Nephron (organoid): Measurements from ENCODE around the gene PRKG1.

Experiments
- H3K27ac Mint-ChIP-seq, 3 experiments: 2 replicates each; pipeline ENCODE4 v1.8.0; 2020; ENCODE audit warnings: mixed read lengths in 3 of 3, mild to moderate bottlenecking in 2 of 3, moderate library complexity in 1 of 3
- H3K27me3 Mint-ChIP-seq: 2 replicates; pipeline ENCODE4 v1.8.0; 2021; ENCODE audit warnings: low read depth, mild to moderate bottlenecking, moderate library complexity, mixed read lengths
- H3K36me3 Mint-ChIP-seq: 2 replicates; pipeline ENCODE4 v1.8.0; 2020; ENCODE audit warnings: low read depth, mixed read lengths
- H3K4me1 Mint-ChIP-seq: 2 replicates; pipeline ENCODE4 v1.8.0; 2020; ENCODE audit warnings: mixed read lengths
- H3K4me3 Mint-ChIP-seq, 3 experiments: 2 replicates each; pipeline ENCODE4 v1.8.0; 2020; ENCODE audit warnings: mild to moderate bottlenecking in 3 of 3, mixed read lengths in 3 of 3, moderate library complexity in 2 of 3
- H3K9me3 Mint-ChIP-seq: 2 replicates; pipeline ENCODE4 v1.8.0; 2020; ENCODE audit warnings: mixed read lengths
- CTCF ChIP-seq, 3 experiments: fragments of 200-600 bp; sonication (generic); IDR thresholded peaks; one replicate each; pipeline ENCODE4 v1.5.0; 2021; ENCODE audit warnings: antibody characterized with exemption in 3 of 3; ENCODE audit not compliant: unreplicated experiment in 3 of 3

Gene PRKG1

GRCh38 chr10:51724038-51724437 lies 649.8 kb downstream of the PRKG1 start:
- Mint-ChIP-seq H3K27me3 (no peaks in the 10 kb centered on the region), H3K27ac (no peak overlapping the region), H3K4me1 (peaks cover 16% of the 10 kb centered on the region), H3K4me3 (no peak overlapping the region), H3K9me3 (no peaks in the 10 kb centered on the region), H3K36me3 (no peaks in the 10 kb centered on the region)
- TF ChIP-seq CTCF (IDR thresholded peaks at IDR 0.05; ENCODE audit: unreplicated experiment in 3 of 3), result no peak

DNA sequence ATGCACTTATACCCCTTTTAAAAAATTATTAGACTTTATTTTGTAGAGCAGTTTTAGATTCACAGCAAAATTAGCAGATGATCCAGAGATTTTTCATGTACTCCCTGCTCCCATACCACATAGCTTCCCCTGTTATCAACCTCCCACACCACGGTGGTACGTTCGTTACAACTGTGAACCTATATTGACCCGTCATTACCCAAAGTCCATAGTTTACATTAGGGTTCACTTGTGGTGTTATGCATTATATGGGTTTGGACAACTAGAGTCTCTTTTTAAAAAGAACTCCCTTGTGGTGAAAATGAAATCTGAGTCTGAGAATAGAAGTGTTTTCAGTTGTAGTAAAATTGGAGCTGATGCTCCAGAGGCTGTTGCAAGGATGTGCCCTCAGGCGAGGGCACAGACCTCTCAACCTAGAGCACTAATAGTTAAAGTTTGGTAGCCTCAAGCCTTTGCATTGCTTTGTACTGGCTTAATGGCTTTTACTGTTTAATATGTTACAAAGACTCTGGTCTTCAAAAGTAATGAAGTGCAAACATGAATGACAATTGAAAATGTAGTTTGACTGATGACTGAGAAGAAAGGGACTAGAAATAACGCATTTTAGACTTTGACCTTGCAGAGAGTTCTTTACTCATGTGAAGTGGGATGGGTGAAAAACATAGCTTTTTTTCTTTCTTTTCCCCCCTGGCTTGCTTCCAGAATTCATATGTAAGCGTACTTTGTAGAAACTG lies 655.7 kb downstream of the PRKG1 start:
- no peaks in the 10 kb centered on the region for H3K9me3 Mint-ChIP-seq
- peak overlapping the region; percentile 93 to 98 (median 94) for H3K27ac Mint-ChIP-seq
- peak overlapping the region in 2 of 3 experiments; percentile 48 to 49 for H3K4me3 Mint-ChIP-seq
- H3K4me1 Mint-ChIP-seq, result peaks cover 39% of the 10 kb centered on the region
- no peaks in the 10 kb centered on the region for H3K36me3 Mint-ChIP-seq
- TF ChIP-seq CTCF (IDR thresholded peaks at IDR 0.05; ENCODE audit: unreplicated experiment in 3 of 3), result no peak
- H3K27me3 Mint-ChIP-seq, result no peaks in the 10 kb centered on the region

- H3K27me3 Mint-ChIP-seq, result no peaks in the 10 kb centered on the region
- H3K4me1 Mint-ChIP-seq, result peaks cover 42% of the 10 kb centered on the region
- H3K9me3 Mint-ChIP-seq, result no peaks in the 10 kb centered on the region
- no peaks in the 10 kb centered on the region for H3K36me3 Mint-ChIP-seq
- no peak for TF ChIP-seq CTCF (IDR thresholded peaks at IDR 0.05; ENCODE audit: unreplicated experiment in 3 of 3)
- no peak overlapping the region for H3K4me3 Mint-ChIP-seq
- peak overlapping the region in 2 of 3 experiments; percentile 20 to 69 for H3K27ac Mint-ChIP-seq
Observed at GRCh38 chr10:51733057-51733456, 658.8 kb downstream of the PRKG1 start.

DNA sequence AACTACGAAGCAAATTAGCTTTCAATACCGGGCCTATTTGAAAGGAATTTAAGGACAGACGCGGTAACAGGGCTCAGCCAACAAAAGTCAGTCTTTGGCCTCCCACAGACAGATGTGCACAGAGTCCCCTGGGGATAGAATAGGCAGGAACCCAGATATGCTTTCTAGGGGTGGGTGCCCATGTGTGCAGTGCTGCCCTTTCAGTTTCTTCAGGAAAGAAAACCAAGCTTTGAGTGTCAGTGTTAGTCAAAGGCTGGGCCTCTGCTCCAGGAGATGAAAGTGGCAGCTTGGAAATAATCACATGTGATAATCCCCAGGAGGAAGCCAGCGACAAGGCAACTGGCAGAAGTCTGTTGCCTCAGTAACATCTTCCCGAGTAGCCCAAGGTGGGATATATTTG lies 668.9 kb downstream of the PRKG1 start:
- H3K27ac Mint-ChIP-seq, result no peak overlapping the region
- no peak for TF ChIP-seq CTCF (IDR thresholded peaks at IDR 0.05; ENCODE audit: unreplicated experiment in 3 of 3)
- no peaks in the 10 kb centered on the region for H3K4me1 Mint-ChIP-seq
- H3K4me3 Mint-ChIP-seq, result no peak overlapping the region
- H3K36me3 Mint-ChIP-seq, result no peaks in the 10 kb centered on the region
- H3K27me3 Mint-ChIP-seq, result no peaks in the 10 kb centered on the region
- no peaks in the 10 kb centered on the region for H3K9me3 Mint-ChIP-seq

DNA sequence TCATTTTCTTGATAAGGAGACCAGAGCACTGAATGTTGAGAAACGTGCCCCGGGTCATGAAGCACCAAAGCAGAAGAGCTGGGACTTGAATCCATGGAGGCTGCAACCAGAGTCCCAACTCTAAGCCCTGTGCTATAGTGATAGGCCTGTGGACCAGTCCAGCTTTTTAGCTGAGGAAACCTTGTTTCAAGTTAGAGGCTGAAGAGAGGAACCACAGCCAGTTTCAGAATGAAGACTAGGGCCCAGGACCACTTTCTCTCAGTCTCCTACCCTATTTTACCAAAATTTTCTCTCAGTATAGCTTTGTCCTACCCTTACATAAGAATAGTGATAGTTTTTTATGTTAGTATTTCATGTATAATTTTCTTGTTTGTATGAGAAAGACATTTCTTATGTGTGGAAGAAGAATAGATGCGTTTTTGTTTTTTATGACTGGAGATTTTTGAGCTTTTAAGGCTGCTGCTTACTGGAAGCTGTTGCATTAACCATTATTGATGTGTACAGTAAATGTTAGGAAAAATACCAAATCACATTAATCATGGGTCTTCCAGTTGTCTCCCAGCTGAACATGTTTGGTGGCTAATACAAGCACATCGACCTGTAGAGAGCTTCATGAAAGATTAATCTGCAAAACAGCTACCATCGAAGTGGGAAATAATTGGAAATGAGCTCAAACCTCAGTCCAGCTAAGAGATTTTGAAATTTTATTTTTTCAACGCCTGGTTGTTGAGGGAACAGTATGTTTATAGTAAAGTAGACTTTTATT lies 670.1 kb downstream of the PRKG1 start:
- H3K27ac Mint-ChIP-seq, result no peak overlapping the region
- no peak overlapping the region for H3K4me3 Mint-ChIP-seq
- H3K27me3 Mint-ChIP-seq, result no peaks in the 10 kb centered on the region
- no peaks in the 10 kb centered on the region for H3K4me1 Mint-ChIP-seq
- TF ChIP-seq CTCF (IDR thresholded peaks at IDR 0.05; ENCODE audit: unreplicated experiment in 3 of 3), result no peak
- no peaks in the 10 kb centered on the region for H3K9me3 Mint-ChIP-seq
- H3K36me3 Mint-ChIP-seq, result no peaks in the 10 kb centered on the region
